Measurements from ENCODE around the gene TRIM58. TPM values are rescaled to one million over a fixed set of nuclear protein-coding genes. Genes with fewer than 3 reads are reported as not detected.

TRIM58 gene
- total RNA-seq, 1 experiment from 2014 or later = not detected

- DNase-seq (ENCODE audit: unreplicated experiment) = no peak
- TF ChIP-seq CTCF (IDR thresholded peaks at IDR 0.05; ENCODE audit: unreplicated experiment) = no peak
- ChIA-PET POLR2A (no interaction called here), CTCF (interaction anchor here (0.7 to 1.9 kb wide), 5 partner anchors 9 to 319 kb away, joined by 3 to 4 read pairs (median 4); no protein-coding TSS in a partner anchor)
- H3K9me3 Mint-ChIP-seq (ENCODE audit: unreplicated experiment) = no peaks in the 10 kb centered on the region
- BruUV-seq (replicated peaks) = no TSS peak
- H3K27ac Mint-ChIP-seq (ENCODE audit: low read depth, unreplicated experiment) = no peak overlapping the region
- H3K4me3 Mint-ChIP-seq (ENCODE audit: unreplicated experiment) = no peak overlapping the region
- intact Hi-C loops (cut with micrococcal nuclease) = no loop called here
- H3K36me3 Mint-ChIP-seq (ENCODE audit: insufficient read depth, unreplicated experiment) = no peaks in the 10 kb centered on the region
- H3K27me3 Mint-ChIP-seq (ENCODE audit: insufficient read depth, unreplicated experiment) = no peaks in the 10 kb centered on the region
- no peaks in the 10 kb centered on the region for H3K4me1 Mint-ChIP-seq (ENCODE audit: insufficient read depth, unreplicated experiment)
Measured at GRCh38 chr1:247923941-247924340, 67.0 kb downstream of the TRIM58 start.

- Mint-ChIP-seq H3K4me3 (ENCODE audit: unreplicated experiment) (no peak within 1 kb of the TSS), H3K9me3 (ENCODE audit: unreplicated experiment) (no peaks in the 10 kb centered on the region), H3K36me3 (ENCODE audit: insufficient read depth, unreplicated experiment) (no peaks in the 10 kb centered on the region), H3K27me3 (ENCODE audit: insufficient read depth, unreplicated experiment) (no peaks in the 10 kb centered on the region), H3K4me1 (ENCODE audit: insufficient read depth, unreplicated experiment) (no peaks in the 10 kb centered on the region), H3K27ac (ENCODE audit: low read depth, unreplicated experiment) (no peak within 1 kb of the TSS)
- no peak for DNase-seq (ENCODE audit: unreplicated experiment)
- no TSS peak for BruUV-seq (replicated peaks)
- no peak for TF ChIP-seq CTCF (IDR thresholded peaks at IDR 0.05; ENCODE audit: unreplicated experiment)
- ChIA-PET CTCF (interaction anchor here (0.7 to 1.9 kb wide), 5 partner anchors 9 to 468 kb away, joined by 3 to 4 read pairs (median 4); no protein-coding TSS in a partner anchor), POLR2A (interaction anchor here (0.6 kb wide), 1 partner anchor 10 kb away, joined by 3 read pairs; no protein-coding TSS in a partner anchor)
- intact Hi-C loops (cut with micrococcal nuclease) = no loop called here
Measured at GRCh38 chr1:247924868-247925267, 67.9 kb downstream of the TRIM58 start, which contains the start of gene OR2AJ1. TSS of gene OR2AJ1 (plus strand) at chr1:247924889. CDS start at chr1:247933769, 8,880 bp downstream.

Other genes starting within 250 kb of the TRIM58 start
- gene OR13G1, start 177.4 kb upstream of the TRIM58 start, total RNA-seq (2022) = not detected in 2 replicates
- gene OR6F1, start 140.5 kb upstream of the TRIM58 start, total RNA-seq (2022) = not detected in 2 replicates
- gene OR14K1, start 118.6 kb upstream of the TRIM58 start, total RNA-seq (2022) = not detected in 2 replicates
- not detected in 2 replicates for gene OR14A2, start 109.0 kb upstream of the TRIM58 start, total RNA-seq (2022)
- gene OR1C1, start 96.6 kb upstream of the TRIM58 start, total RNA-seq (2022) = not detected in 2 replicates
- gene OR14A16, start 33.1 kb upstream of the TRIM58 start, total RNA-seq (2022) = not detected in 2 replicates
- gene OR11L1, start 15.3 kb upstream of the TRIM58 start, total RNA-seq (2022) = not detected in 2 replicates
- gene OR2W3, start 38.4 kb downstream of the TRIM58 start, total RNA-seq (2022) = not detected in 2 replicates
- not detected in 2 replicates for gene OR2T8, start 63.1 kb downstream of the TRIM58 start, total RNA-seq (2022)
- not detected in 2 replicates for gene OR2AJ1, start 67.7 kb downstream of the TRIM58 start, total RNA-seq (2022)
- gene OR2L8, start 91.7 kb downstream of the TRIM58 start, total RNA-seq (2022) = not detected in 2 replicates
- not detected in 2 replicates for gene OR2AK2, start 108.0 kb downstream of the TRIM58 start, total RNA-seq (2022)
- not detected in 2 replicates for gene OR2L5, start 156.5 kb downstream of the TRIM58 start, total RNA-seq (2022)
- gene OR2L2, start 172.9 kb downstream of the TRIM58 start, total RNA-seq (2022) = 0.19 and 0.34 TPM in 2 replicates
- gene OR2L3, start 189.6 kb downstream of the TRIM58 start, total RNA-seq (2022) = not detected in 2 replicates
- not detected in 2 replicates for gene OR2L13, start 238.0 kb downstream of the TRIM58 start, total RNA-seq (2022)

All from MCF 10A (cell line).